GM21515 (cell line): ENCODE measurements around the gene CIITA.

Experiments
- ATAC-seq: cut with Tn5 transposase; IDR thresholded peaks from one replicate; pipeline ENCODE4 v1.9.1; 2021; ENCODE audit not compliant: unreplicated experiment

Gene CIITA

GRCh38 chr16:10879681-10880589, 2.9 kb downstream of the CIITA start:
- ATAC-seq: no peak

DNA sequence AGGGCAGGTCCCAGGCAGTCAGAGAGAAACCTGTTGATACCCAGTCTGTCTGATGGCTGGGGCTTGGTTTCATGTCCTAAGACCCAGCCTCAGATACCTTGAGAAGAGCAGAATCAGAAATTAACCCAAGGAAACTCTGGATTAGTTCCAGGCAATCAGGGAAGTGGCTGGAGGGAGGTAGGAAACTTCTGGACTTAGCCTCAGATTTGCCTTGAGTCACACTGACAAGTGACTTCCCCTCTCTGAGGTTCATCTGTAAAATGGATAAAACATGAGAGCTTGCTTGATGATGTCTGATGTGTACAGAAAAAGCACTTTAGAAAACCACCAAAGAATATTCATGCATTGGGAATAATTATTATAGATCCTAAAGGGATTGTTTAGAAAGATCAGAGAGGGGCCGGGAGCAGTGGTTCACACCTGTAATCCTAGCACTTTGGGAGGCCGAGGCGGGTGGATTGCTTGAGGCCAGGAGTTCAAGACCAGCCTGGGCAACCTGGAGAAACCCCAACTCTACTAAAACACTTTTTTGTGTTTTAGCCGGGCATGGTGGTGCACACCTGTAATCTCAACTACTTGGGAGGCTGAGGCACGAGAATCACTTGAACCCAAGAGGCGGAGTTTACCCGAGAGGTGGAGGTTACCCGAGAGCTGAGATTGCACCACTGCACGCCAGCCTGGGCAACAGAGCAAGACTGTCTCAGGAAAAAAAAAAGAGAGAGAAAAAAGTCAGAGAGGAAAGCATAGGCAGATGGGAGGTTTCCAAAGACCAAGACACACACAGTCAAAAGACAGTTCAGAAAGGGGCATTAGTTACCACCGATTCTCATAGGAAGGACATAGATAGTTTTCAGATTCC, 3.8 kb downstream of the CIITA start:
- ATAC-seq: no peak

GRCh38 chr16:10881479-10882030, 4.6 kb downstream of the CIITA start:
- no peak for ATAC-seq

- no peak for ATAC-seq
Measured at GRCh38 chr16:10883004-10883403, 6.0 kb downstream of the CIITA start.

DNA sequence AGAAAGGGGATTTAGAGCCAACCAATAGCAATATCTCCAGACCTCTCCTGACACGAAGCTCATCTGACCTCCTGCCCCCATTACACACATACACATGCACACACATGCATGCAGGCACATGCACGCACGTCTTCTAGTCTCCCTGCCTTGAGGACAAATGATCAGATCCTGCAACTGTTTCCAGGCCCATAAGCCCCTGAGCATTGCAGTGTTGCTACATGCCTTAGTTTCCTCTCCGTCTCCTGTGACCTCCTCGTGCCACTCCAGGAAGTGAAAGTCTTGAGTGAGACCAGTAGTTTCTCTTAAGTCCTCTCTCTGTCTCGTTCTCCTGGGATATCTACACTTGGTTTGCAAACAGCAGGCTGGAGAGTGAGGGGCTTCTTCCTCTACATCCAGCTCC, 8.2 kb downstream of the CIITA start:
- no peak for ATAC-seq

- ATAC-seq: no peak
Measured at GRCh38 chr16:10888320-10888937, 11.4 kb downstream of the CIITA start.

GRCh38 chr16:10889855-10890254, 12.9 kb downstream of the CIITA start:
- no peak for ATAC-seq

GRCh38 chr16:10892782-10893318, 15.8 kb downstream of the CIITA start:
- no peak for ATAC-seq

- ATAC-seq: no peak
Measured at GRCh38 chr16:10895053-10895946, 18.3 kb downstream of the CIITA start.

DNA sequence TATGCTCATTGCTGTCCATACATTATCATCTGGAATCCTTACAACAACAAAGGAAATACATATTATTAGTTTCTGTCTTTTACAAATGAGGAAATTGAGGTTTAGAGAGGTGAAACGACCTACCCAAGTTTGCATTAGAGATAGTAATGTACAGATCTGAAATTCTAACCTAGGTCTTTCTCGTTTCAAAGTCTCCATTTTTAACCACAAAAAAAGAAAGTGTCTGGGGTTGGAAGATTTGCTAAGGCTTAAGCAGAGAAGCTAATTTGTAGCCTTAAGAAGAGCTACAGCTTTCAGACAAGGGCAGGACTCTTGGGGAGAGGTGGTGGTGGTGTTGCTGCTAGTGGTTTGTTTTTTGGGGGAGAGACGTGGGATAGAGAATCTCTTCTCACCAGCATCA, 19.2 kb downstream of the CIITA start:
- ATAC-seq: no peak

GRCh38 chr16:10896723-10897122, 19.7 kb downstream of the CIITA start:
- ATAC-seq: no peak

GRCh38 chr16:10897134-10897533, 20.1 kb downstream of the CIITA start:
- peak; percentile 59 for ATAC-seq

- no peak for ATAC-seq
Measured at GRCh38 chr16:10902999-10903398, 26.0 kb downstream of the CIITA start.

- no peak for ATAC-seq
Measured at GRCh38 chr16:10906482-10906881, 29.5 kb downstream of the CIITA start.

GRCh38 chr16:10906914-10907756, 30.1 kb downstream of the CIITA start:
- no peak for ATAC-seq

GRCh38 chr16:10907757-10908045, 30.7 kb downstream of the CIITA start:
- no peak for ATAC-seq

DNA sequence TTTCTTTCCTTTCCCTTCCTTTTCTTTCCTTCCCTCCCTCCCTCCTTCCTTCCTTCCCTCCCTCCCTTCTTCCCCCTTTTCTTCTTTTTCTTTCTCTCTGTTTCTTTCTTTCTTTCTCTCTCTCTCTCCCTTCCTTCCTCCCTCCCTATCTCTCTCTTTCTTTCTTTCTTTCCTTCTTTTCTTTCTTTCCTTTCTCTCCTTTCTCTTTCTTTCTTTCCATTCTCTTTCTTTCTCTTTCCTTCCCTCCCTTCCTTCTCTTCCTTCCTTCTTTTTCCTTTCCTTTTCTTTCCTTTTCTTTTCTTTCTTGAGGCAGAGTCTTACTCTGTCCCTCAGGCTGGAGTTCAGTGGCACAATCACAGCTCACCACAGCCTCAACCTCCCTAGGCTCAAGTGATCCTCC, 34.3 kb downstream of the CIITA start:
- ATAC-seq: no peak

GRCh38 chr16:10916534-10916933, 39.5 kb downstream of the CIITA start:
- ATAC-seq: no peak

DNA sequence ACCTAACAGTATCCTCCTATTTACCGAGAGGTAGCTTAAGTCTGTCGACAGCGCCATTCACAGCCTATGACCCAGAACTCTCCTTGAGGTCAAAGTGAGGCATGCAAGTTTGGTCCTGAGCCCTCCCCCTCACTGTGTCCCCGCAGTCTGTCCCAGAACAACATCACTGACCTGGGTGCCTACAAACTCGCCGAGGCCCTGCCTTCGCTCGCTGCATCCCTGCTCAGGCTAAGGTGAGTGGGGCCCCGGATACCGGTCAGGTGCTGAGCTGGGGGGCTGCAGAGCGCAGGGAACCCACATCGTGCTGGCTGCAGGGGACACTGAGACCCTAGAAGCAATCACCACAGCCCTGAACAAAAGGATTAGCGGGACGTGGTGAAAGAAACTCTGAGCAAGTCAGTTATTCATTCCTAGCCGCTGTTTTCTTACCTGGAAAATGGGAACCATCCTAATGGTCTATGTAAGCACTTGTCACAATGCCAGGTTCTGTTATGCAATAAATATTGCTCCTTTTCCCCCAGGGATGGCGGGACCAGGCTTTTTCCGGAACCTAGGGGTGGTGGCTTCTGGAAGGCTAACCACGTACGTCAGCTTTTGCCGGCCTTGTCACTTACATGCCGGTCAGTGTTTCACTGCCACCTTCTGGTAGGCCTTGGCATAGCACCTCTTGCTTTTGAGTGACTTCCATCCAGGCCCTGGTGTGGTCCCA, 41.4 kb downstream of the CIITA start:
- no peak for ATAC-seq
